Smooth muscle cell of the coronary artery (primary cell): ENCODE measurements around the gene IP6K2. TPM values are rescaled to one million over a fixed set of nuclear protein-coding genes. Genes with fewer than 3 reads are reported as not detected.

Source experiments
- total RNA-seq: library from RNA; depleted of rRNA; stranded (reverse); fragments of >200 nt; gene quantifications from 2 replicates; pipeline ENCODE4 v1.2.3, GENCODE V29; 2014; ENCODE audit warnings: low replicate concordance

Gene IP6K2, protein sequence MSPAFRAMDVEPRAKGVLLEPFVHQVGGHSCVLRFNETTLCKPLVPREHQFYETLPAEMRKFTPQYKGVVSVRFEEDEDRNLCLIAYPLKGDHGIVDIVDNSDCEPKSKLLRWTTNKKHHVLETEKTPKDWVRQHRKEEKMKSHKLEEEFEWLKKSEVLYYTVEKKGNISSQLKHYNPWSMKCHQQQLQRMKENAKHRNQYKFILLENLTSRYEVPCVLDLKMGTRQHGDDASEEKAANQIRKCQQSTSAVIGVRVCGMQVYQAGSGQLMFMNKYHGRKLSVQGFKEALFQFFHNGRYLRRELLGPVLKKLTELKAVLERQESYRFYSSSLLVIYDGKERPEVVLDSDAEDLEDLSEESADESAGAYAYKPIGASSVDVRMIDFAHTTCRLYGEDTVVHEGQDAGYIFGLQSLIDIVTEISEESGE
- total RNA-seq, result 44.2 and 48.3 TPM in 2 replicates

DNA sequence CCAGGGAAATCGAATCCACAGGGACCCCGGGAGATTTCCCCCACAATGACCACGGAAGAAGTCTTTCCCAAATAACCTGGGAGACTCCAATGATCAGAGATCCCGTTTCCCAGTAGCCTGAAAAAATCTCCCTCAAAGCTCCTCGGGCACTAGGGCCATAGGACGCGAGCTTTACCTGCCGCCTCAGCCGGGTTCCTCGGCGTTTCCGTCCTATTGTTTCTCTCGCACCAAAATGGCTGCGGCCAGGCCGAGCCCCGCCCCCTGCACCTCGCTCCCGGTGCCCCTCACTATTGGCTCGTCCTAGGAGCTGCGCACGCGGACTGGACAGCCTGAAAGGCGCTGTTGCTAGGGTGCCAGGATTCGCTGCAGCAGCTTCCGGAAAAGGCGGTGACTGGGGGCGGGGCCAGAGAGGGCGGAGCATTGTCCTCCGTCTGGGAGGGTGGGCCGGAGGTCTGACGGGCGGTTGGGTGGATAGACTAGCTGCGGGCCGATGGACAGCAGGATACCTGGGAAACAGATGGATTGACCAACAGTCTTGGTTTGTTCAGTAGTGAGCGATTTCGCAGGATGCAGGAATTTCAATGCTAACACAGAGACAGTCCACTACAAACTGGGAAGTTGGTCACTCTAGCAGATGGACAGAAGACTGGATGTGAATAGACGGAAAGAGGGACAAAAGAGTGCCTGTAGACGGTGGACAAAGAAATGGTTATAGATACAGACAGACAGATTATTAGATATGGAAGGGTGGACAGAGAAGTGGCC lies at the start of gene IP6K2:
IP6K2 (minus strand) TSS at position 240 of the 765 bp plus-strand sequence. CDS start 21,930 bp downstream, outside the sequence.

DNA sequence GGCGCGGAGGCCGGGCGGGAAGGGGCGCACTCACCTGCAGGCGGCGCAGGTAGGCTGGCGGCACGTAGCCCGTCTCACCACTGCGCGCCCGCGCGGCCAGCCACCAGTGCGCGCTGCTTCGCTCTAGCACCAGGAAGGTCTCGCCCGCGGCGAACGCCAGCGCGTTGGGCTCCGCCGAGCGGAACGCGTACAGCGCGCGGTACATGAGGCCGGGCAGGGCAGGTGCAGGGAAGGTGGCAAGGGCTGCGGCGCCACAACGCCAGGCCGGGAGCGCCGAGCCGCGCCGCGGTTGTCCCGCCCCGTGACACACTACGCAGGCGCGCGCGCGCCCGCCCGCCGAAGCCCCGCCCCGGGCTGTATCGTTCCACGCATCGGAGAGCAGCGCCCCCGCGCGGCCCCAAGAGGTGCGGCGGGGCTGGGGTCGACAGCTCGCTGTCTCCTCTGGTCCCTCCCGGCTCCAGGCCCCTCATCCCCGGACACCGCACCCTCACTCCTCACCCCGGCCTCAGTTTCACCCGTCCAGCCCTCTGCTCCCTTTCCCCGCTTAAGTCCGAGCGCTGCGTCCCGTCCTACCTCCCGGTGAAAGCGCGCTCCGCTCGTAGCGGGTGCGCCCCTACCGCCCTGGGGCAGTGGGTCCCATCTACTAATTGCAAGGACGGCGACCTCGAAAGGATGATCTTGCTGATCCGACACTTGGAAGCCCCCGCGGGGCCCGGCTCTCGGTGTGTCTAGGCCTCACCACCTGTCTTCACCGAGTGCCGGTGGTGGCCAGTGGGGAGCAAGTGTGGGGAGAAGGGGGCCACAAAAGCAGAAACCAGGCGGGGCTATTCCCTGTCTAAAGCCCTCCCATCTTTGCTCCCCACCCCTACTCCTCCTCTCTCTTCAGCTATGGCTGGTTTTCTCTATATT lies 31.2 kb downstream of the IP6K2 start, which contains the start of gene NCKIPSD:
NCKIPSD (minus strand) TSS at position 313 of the 909 bp plus-strand sequence; CDS start at position 205, 108 bp downstream.

DNA sequence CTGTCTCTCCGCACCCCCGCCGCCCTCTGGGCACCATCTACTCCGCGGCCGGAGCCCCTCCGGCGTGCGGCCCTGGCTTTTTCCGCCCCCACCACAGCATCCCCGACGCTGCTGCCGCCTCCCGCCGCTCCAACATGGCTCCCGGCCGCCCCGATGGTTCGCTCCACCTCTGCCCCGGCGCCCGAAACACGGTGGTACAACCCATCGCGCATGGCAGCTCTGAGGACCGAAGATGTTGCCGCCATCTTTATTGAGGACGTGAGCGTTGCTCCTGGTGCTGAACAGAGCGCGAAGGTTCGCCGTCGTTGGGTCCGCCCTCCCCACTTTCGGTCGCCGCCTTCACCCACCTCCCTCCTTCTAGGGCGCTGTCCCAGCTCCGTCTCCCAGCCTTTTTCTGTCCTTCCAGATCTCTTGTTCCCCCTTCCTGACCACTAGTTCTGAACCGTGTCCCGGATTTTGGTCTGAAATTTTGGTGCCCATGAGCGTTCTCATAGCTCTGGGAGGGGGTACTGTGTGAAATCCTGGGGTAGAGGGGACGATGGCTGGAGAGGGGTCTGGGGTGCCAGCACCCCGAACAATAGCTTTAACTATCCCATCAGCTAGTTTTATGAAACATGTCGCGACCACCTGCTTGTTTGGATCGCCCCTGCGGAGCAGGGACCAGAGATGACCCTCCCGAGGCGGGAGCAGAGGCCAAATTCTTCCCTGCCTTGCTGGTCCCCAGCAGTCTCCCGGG lies 54.1 kb downstream of the IP6K2 start, which contains the start of gene CELSR3:
CELSR3 (minus strand) TSS at position 134 of the 736 bp plus-strand sequence. CDS start 252 bp downstream, outside the sequence.

Other genes starting within 250 kb of the IP6K2 start
- 88.9 and 137 TPM in 2 replicates for gene SHISA5, start 213.0 kb downstream of the IP6K2 start, total RNA-seq
- gene PFKFB4, start 160.4 kb downstream of the IP6K2 start, total RNA-seq, result 4.3 and 17.1 TPM in 2 replicates
- gene UCN2, start 153.4 kb downstream of the IP6K2 start, total RNA-seq, result under 0.01 and 0.68 TPM in 2 replicates
- 11.2 and 25.3 TPM in 2 replicates for gene COL7A1, start 121.9 kb downstream of the IP6K2 start, total RNA-seq
- gene UQCRC1, start 107.6 kb downstream of the IP6K2 start, total RNA-seq, result 388 and 396 TPM in 2 replicates
- gene TMEM89, start 95.5 kb downstream of the IP6K2 start, total RNA-seq, result not detected in 2 replicates
- gene SLC26A6, start 81.8 kb downstream of the IP6K2 start, total RNA-seq, result 13.0 and 19.7 TPM in 2 replicates
- gene CELSR3, start 54.3 kb downstream of the IP6K2 start, total RNA-seq, result 0.35 and 0.45 TPM in 2 replicates
- gene NCKIPSD, start 31.3 kb downstream of the IP6K2 start, total RNA-seq, result 7.7 and 11.1 TPM in 2 replicates
- gene PRKAR2A, start 130.7 kb upstream of the IP6K2 start, total RNA-seq, result 23.3 and 24.5 TPM in 2 replicates
- gene SLC25A20, start 181.7 kb upstream of the IP6K2 start, total RNA-seq, result 26.5 and 26.8 TPM in 2 replicates
- 60.4 and 83.5 TPM in 2 replicates for gene ARIH2, start 201.6 kb upstream of the IP6K2 start, total RNA-seq